ENCODE data around the gene NOL8. TPM values are rescaled to one million over a fixed set of nuclear protein-coding genes. Genes with fewer than 3 reads are reported as not detected.
A peak's percentile ranks its signal among the peaks of the same experiment; 100 is the strongest.

NOL8 gene
- polyA plus RNA-seq (2013, experiment 1 of 2): 26.3 TPM
- polyA plus RNA-seq (2013, experiment 2 of 2): 26.8 TPM

DNA sequence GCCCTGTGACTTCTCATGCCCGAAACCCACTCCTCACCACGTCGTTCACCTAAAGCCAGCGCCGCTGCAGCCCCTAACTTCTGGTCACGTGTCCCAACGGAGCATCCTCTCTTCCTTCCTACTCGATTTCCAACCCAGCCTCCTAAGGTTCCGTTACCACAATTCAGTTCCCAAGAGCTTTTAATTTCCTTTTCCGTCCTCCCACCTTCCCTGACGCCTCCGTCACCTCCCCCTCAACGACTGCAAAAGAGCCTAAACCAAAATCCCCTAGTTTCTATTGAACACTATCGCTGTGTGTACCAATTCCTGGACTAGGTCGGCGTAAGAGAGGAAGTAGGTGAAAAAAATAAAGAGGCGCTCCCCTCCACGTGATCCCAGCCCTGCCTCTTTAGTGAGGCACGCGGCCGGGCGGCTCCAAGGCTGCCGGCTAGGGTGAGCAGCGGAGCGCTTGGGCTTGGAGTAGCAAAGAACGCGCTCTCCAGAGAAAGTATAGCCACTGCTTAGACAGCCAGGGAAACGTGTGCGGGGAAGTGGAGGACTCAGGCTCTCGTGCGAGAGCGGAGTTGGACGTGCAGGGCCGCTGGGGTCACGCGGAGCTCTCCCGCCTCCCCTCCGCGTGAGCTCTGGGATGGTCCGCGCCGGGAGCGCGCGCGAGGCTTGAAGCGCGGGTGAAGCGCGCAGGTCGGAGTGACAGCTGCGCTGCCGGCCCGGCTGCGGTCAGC lies at the start of gene NOL8, which contains the start of gene CENPP:
Gene NOL8 (minus strand): TSS at position 82 of the 722 bp plus-strand sequence. CDS start 1,189 bp downstream, outside the sequence.
Gene CENPP (plus strand): TSS at position 685 of the 722 bp plus-strand sequence.
- H3K27me3 ChIP-seq (ENCODE audit: control insufficient read depth in 1 of 2, insufficient read depth in 1 of 2, low read length in 2 of 2): no peaks in the 10 kb centered on the region
- peak within 1 kb of the TSS; percentile 99 for H3K18ac ChIP-seq (ENCODE audit: low read depth in 1 of 2, low read length in 2 of 2)
- H3K4me3 ChIP-seq (ENCODE audit: insufficient read depth in 1 of 2, low read depth in 1 of 2, low read length in 2 of 2): peak within 1 kb of the TSS; percentile 88 to 94
- peak within 1 kb of the TSS; percentile 85 to 96 for H2BK12ac ChIP-seq (ENCODE audit: low read length in 2 of 2)
- H3K9ac ChIP-seq (ENCODE audit: low read length): peak within 1 kb of the TSS; percentile 99
- DNase-seq: peak; percentile 95
- peak within 1 kb of the TSS; percentile 98 for H4K8ac ChIP-seq (ENCODE audit: low read length)
- peaks cover 26% of the 10 kb centered on the region for H3K79me1 ChIP-seq (replicated peaks; ENCODE audit: low read length, poor library complexity, severe bottlenecking)
- H3K9me3 ChIP-seq (ENCODE audit: control insufficient read depth, low read length): no peaks in the 10 kb centered on the region
- peak within 1 kb of the TSS in 1 of 2 experiments; percentile 95 for H3K14ac ChIP-seq (ENCODE audit: low read length in 2 of 2)
- peak within 1 kb of the TSS; percentile 81 to 99 for H3K4ac ChIP-seq (ENCODE audit: low read depth in 1 of 2, low read length in 2 of 2)
- 0% methylated on average over 55 of the region's 55 CpGs for WGBS
- peak within 1 kb of the TSS; percentile 91 for H3K4me2 ChIP-seq (ENCODE audit: low read length, poor library complexity, severe bottlenecking)
- H3K23ac ChIP-seq (ENCODE audit: low read length in 2 of 2): peak within 1 kb of the TSS in 1 of 2 experiments; percentile 50
- peaks cover 2% of the 10 kb centered on the region for H3K4me1 ChIP-seq (ENCODE audit: control insufficient read depth, insufficient read depth, low read depth, low read length)
- peak within 1 kb of the TSS; percentile 99 for H2BK5ac ChIP-seq (ENCODE audit: low read depth, low read length, poor library complexity, severe bottlenecking)
- peaks cover 3 to 27% of the 10 kb centered on the region in 2 experiments for H3K36me3 ChIP-seq (ENCODE audit: control insufficient read depth in 1 of 2, insufficient read depth in 2 of 2, low read depth in 1 of 2, low read length in 2 of 2)
- peak within 1 kb of the TSS; percentile 72 for H2AFZ ChIP-seq (ENCODE audit: low read depth, low read length)
- H2BK15ac ChIP-seq (ENCODE audit: low read depth, poor library complexity, severe bottlenecking): peak within 1 kb of the TSS; percentile 54
- H3K27ac ChIP-seq (ENCODE audit: low read length, poor library complexity, severe bottlenecking): peak within 1 kb of the TSS; percentile 97
- H2AK5ac ChIP-seq (ENCODE audit: low read length, severe bottlenecking): no peak within 1 kb of the TSS
- peak within 1 kb of the TSS; percentile 99 for H2BK120ac ChIP-seq (ENCODE audit: low read depth, low read length)
- peak within 1 kb of the TSS; percentile 99 for H4K91ac ChIP-seq (ENCODE audit: low read length)

GRCh38 chr9:92373167-92373566 lies 48.0 kb upstream of the NOL8 start:
- Histone ChIP-seq H2BK12ac (ENCODE audit: low read length in 2 of 2) (no peak overlapping the region), H2BK5ac (ENCODE audit: low read depth, low read length, poor library complexity, severe bottlenecking) (no peak overlapping the region), H2BK120ac (ENCODE audit: low read depth, low read length) (no peak overlapping the region), H3K4ac (ENCODE audit: low read depth in 1 of 2, low read length in 2 of 2) (no peak overlapping the region), H3K9me3 (ENCODE audit: control insufficient read depth, low read length) (peaks cover 25% of the 10 kb centered on the region), H3K14ac (ENCODE audit: low read length in 2 of 2) (no peak overlapping the region), H3K18ac (ENCODE audit: low read depth in 1 of 2, low read length in 2 of 2) (no peak overlapping the region), H3K23ac (ENCODE audit: low read length in 2 of 2) (no peak overlapping the region), H3K9ac (ENCODE audit: low read length) (no peak overlapping the region), H4K91ac (ENCODE audit: low read length) (no peak overlapping the region), H3K36me3 (ENCODE audit: control insufficient read depth in 1 of 2, insufficient read depth in 2 of 2, low read depth in 1 of 2, low read length in 2 of 2) (no peaks in the 10 kb centered on the region), H2BK15ac (ENCODE audit: low read depth, poor library complexity, severe bottlenecking) (no peak overlapping the region), H2AFZ (ENCODE audit: low read depth, low read length) (no peak overlapping the region), H3K27me3 (ENCODE audit: control insufficient read depth in 1 of 2, insufficient read depth in 1 of 2, low read length in 2 of 2) (no peaks in the 10 kb centered on the region), H3K27ac (ENCODE audit: low read length, poor library complexity, severe bottlenecking) (no peak overlapping the region), H2AK5ac (ENCODE audit: low read length, severe bottlenecking) (no peak overlapping the region), H4K8ac (ENCODE audit: low read length) (no peak overlapping the region), H3K4me2 (ENCODE audit: low read length, poor library complexity, severe bottlenecking) (no peak overlapping the region), H3K79me1 (replicated peaks; ENCODE audit: low read length, poor library complexity, severe bottlenecking) (no peaks in the 10 kb centered on the region), H3K4me3 (ENCODE audit: insufficient read depth in 1 of 2, low read depth in 1 of 2, low read length in 2 of 2) (no peak overlapping the region), H3K4me1 (ENCODE audit: control insufficient read depth, insufficient read depth, low read depth, low read length) (no peaks in the 10 kb centered on the region)
- DNase-seq: no peak
- WGBS: 100% methylated on average over 1 of the region's 2 CpGs

DNA sequence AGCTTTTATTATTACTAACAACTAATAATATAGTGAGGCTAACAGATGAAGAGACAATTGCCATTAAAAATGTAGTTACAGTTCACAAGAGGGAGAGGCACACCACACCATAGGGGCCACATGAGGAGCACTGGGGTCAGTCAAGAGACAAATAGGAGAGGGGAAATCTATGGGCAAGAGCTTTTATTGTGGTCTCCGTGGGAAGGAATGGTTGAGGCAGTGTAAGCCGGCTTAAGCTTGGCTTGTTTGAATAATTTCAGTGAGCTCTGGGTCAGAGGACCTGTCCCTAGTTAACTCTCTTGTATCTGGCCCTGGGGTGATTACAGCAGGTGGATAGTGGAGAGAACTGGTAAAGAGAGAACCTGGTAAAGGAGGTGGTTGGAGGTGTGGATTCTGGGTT lies 43.9 kb upstream of the NOL8 start:
- no peaks in the 10 kb centered on the region for H3K79me1 ChIP-seq (replicated peaks; ENCODE audit: low read length, poor library complexity, severe bottlenecking)
- H3K9me3 ChIP-seq (ENCODE audit: control insufficient read depth, low read length): peaks cover 20% of the 10 kb centered on the region
- no peak overlapping the region for H2BK12ac ChIP-seq (ENCODE audit: low read length in 2 of 2)
- no peak overlapping the region for H4K91ac ChIP-seq (ENCODE audit: low read length)
- H2BK15ac ChIP-seq (ENCODE audit: low read depth, poor library complexity, severe bottlenecking): no peak overlapping the region
- no peak overlapping the region for H3K27ac ChIP-seq (ENCODE audit: low read length, poor library complexity, severe bottlenecking)
- no peak overlapping the region for H3K9ac ChIP-seq (ENCODE audit: low read length)
- H4K8ac ChIP-seq (ENCODE audit: low read length): no peak overlapping the region
- H3K4me3 ChIP-seq (ENCODE audit: insufficient read depth in 1 of 2, low read depth in 1 of 2, low read length in 2 of 2): no peak overlapping the region
- H3K36me3 ChIP-seq (ENCODE audit: control insufficient read depth in 1 of 2, insufficient read depth in 2 of 2, low read depth in 1 of 2, low read length in 2 of 2): no peaks in the 10 kb centered on the region
- H2AK5ac ChIP-seq (ENCODE audit: low read length, severe bottlenecking): no peak overlapping the region
- DNase-seq: no peak
- H3K4me1 ChIP-seq (ENCODE audit: control insufficient read depth, insufficient read depth, low read depth, low read length): no peaks in the 10 kb centered on the region
- no peak overlapping the region for H3K18ac ChIP-seq (ENCODE audit: low read depth in 1 of 2, low read length in 2 of 2)
- H2BK120ac ChIP-seq (ENCODE audit: low read depth, low read length): no peak overlapping the region
- H3K23ac ChIP-seq (ENCODE audit: low read length in 2 of 2): no peak overlapping the region
- 39% methylated on average over 2 of the region's 2 CpGs for WGBS
- no peak overlapping the region for H2BK5ac ChIP-seq (ENCODE audit: low read depth, low read length, poor library complexity, severe bottlenecking)
- H3K4me2 ChIP-seq (ENCODE audit: low read length, poor library complexity, severe bottlenecking): no peak overlapping the region
- H3K14ac ChIP-seq (ENCODE audit: low read length in 2 of 2): no peak overlapping the region
- H3K4ac ChIP-seq (ENCODE audit: low read depth in 1 of 2, low read length in 2 of 2): no peak overlapping the region
- H2AFZ ChIP-seq (ENCODE audit: low read depth, low read length): no peak overlapping the region
- H3K27me3 ChIP-seq (ENCODE audit: control insufficient read depth in 1 of 2, insufficient read depth in 1 of 2, low read length in 2 of 2): no peaks in the 10 kb centered on the region

DNA sequence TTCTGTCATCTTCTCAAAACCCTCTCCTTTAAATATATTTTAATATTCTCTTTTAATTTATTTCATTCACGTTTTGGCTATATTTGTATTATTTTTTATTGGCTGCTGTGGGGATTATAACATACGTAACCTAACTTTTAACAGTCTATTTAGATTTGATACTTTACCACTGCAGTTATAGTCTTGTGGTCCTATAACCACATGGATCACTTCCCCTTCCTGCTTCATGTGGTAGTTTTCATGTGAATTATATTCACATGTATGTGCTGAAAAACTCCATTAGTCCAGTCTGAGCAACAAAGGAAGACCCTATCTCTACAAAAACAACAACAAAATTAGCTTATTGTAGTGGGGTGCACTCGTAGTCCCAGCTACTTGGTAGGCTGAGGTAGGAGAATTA lies 34.9 kb upstream of the NOL8 start:
- Histone ChIP-seq H3K4me3 (ENCODE audit: insufficient read depth in 1 of 2, low read depth in 1 of 2, low read length in 2 of 2) (no peak overlapping the region), H2BK5ac (ENCODE audit: low read depth, low read length, poor library complexity, severe bottlenecking) (no peak overlapping the region), H2AFZ (ENCODE audit: low read depth, low read length) (no peak overlapping the region), H4K91ac (ENCODE audit: low read length) (no peak overlapping the region), H3K27me3 (ENCODE audit: control insufficient read depth in 1 of 2, insufficient read depth in 1 of 2, low read length in 2 of 2) (no peaks in the 10 kb centered on the region), H3K18ac (ENCODE audit: low read depth in 1 of 2, low read length in 2 of 2) (no peak overlapping the region), H3K27ac (ENCODE audit: low read length, poor library complexity, severe bottlenecking) (no peak overlapping the region), H3K9ac (ENCODE audit: low read length) (no peak overlapping the region), H3K79me1 (replicated peaks; ENCODE audit: low read length, poor library complexity, severe bottlenecking) (no peaks in the 10 kb centered on the region), H3K23ac (ENCODE audit: low read length in 2 of 2) (no peak overlapping the region), H3K4me2 (ENCODE audit: low read length, poor library complexity, severe bottlenecking) (no peak overlapping the region), H3K9me3 (ENCODE audit: control insufficient read depth, low read length) (peaks cover 12% of the 10 kb centered on the region), H4K8ac (ENCODE audit: low read length) (no peak overlapping the region), H3K4ac (ENCODE audit: low read depth in 1 of 2, low read length in 2 of 2) (no peak overlapping the region), H3K14ac (ENCODE audit: low read length in 2 of 2) (no peak overlapping the region), H2BK120ac (ENCODE audit: low read depth, low read length) (no peak overlapping the region), H3K36me3 (ENCODE audit: control insufficient read depth in 1 of 2, insufficient read depth in 2 of 2, low read depth in 1 of 2, low read length in 2 of 2) (no peaks in the 10 kb centered on the region), H2BK12ac (ENCODE audit: low read length in 2 of 2) (no peak overlapping the region), H2AK5ac (ENCODE audit: low read length, severe bottlenecking) (no peak overlapping the region), H2BK15ac (ENCODE audit: low read depth, poor library complexity, severe bottlenecking) (no peak overlapping the region), H3K4me1 (ENCODE audit: control insufficient read depth, insufficient read depth, low read depth, low read length) (no peaks in the 10 kb centered on the region)
- WGBS: 100% methylated on average over 1 of the region's 3 CpGs
- DNase-seq: no peak
